H1 (cell line): ENCODE measurements around the gene MPST. TPM values are rescaled to one million over a fixed set of nuclear protein-coding genes. Genes with fewer than 3 reads are reported as not detected.

ENCODE experiments used
- BCL11A ChIP-seq, 2 experiments: IDR thresholded peaks; one replicate each; pipeline ENCODE4 v1.6.1; 2011; ENCODE audit warnings: low read depth in 2 of 2, low read length in 2 of 2, mild to moderate bottlenecking in 2 of 2
- EGR1 ChIP-seq: IDR thresholded peaks from 2 replicates; pipeline ENCODE4 v1.6.1; 2011; ENCODE audit warnings: low read depth, low read length, borderline replicate concordance
- EP300 ChIP-seq, 2 experiments: IDR thresholded peaks; 1 replicate in 1 of 2; 2 replicates in 1 of 2; pipeline ENCODE4 v1.6.1; 2011 to 2012; ENCODE audit warnings: low read depth in 2 of 2, low read length in 2 of 2, mild to moderate bottlenecking in 2 of 2, borderline replicate concordance in 1 of 2, inconsistent platforms in 1 of 2, moderate library complexity in 1 of 2
- HDAC2 ChIP-seq, 2 experiments: fragments of 300-600 bp in 1 of 2; sonication (generic) in 1 of 2; IDR thresholded peaks; 2 replicates each; pipeline ENCODE4 v1.6.1; 2011 to 2012; ENCODE audit warnings: low read depth in 2 of 2, low read length in 2 of 2, mild to moderate bottlenecking in 2 of 2, moderate library complexity in 2 of 2, borderline replicate concordance in 1 of 2, inconsistent platforms in 1 of 2
- NRF1 ChIP-seq: IDR thresholded peaks from 2 replicates; pipeline ENCODE4 v1.6.1; 2011; ENCODE audit warnings: mild to moderate bottlenecking, low read depth, low read length, improper control_type of control experiment
- RNF2 ChIP-seq: fragments of 200-900, 300-1000 bp; sonication (generic); IDR thresholded peaks from 2 replicates; pipeline ENCODE4 v1.7.1; 2016; ENCODE audit warnings: borderline replicate concordance, low read depth, mild to moderate bottlenecking, antibody characterized with exemption, low read length; ENCODE audit not compliant: poor library complexity, severe bottlenecking; ENCODE audit errors: missing control alignments
- YY1 ChIP-seq: IDR thresholded peaks from 2 replicates; pipeline ENCODE4 v1.6.1; 2011; ENCODE audit warnings: low read depth, mild to moderate bottlenecking, low read length
- ZNF274 ChIP-seq: IDR thresholded peaks from 2 replicates; pipeline ENCODE4 v1.7.0; 2012; ENCODE audit warnings: low read length, borderline replicate concordance; ENCODE audit errors: extremely low read depth
- polyA plus RNA-seq, 7 experiments: library from polyadenylated mRNA; depleted of rRNA in 3 of 7; stranded (reverse) in 5 of 7; unstranded in 2 of 7; fragments of >200 nt in 5 of 7; fragments of 200-250 nt in 2 of 7; gene quantifications; 1 replicate in 5 of 7; 2 replicates in 1 of 7; 4 replicates in 1 of 7; pipeline versions ENCODE4 v1.2.1 to v1.2.3, GENCODE V29; 2011 to 2013; ENCODE audit warnings: missing spikeins in 2 of 7, mixed read lengths in 2 of 7
- total RNA-seq: library from RNA; stranded (reverse); fragmentation: NEBNext Ultra II Directional; extraction: Animal tissue kit (Norgen Biotek cat#: 25700); gene quantifications from 2 replicates; pipeline ENCODE4 v1.2.1, GENCODE V29; 2021

Gene MPST
- total and polyA plus RNA-seq, 2 of the 8 experiments (the other 6 are each of a cell fraction or from before 2014, with no cell fraction given) = 86.0 to 124 TPM

GRCh38 chr22:37060801-37061610, 41.5 kb downstream of the MPST start (continued):
- TF ChIP-seq YY1 (no peak), BCL11A (IDR thresholded peaks at IDR 0.05; ENCODE audit: low read depth in 2 of 2, low read length in 2 of 2) (no peak), HDAC2 (IDR thresholded peaks at IDR 0.05; ENCODE audit: borderline replicate concordance in 1 of 2, low read depth in 2 of 2, low read length in 2 of 2) (no peak), NRF1 (no peak), RNF2 (no peak), EP300 (IDR thresholded peaks at IDR 0.05; ENCODE audit: borderline replicate concordance in 1 of 2, low read depth in 2 of 2, low read length in 2 of 2) (no peak), ZNF274 (no peak), EGR1 (no peak)
